K562 (cell line): ENCODE data around the gene NINJ1. TPM values are rescaled to one million over a fixed set of nuclear protein-coding genes. Genes with fewer than 3 reads are reported as not detected.

Experiments
- ATAC-seq: fragments of 200-7000 bp; cut with Tn5 transposase; 3 replicates; pipeline ENCODE4 v1.9.1; 2020; ENCODE audit warnings: moderate library complexity
- BruUV-seq: library from RNA; stranded (reverse); fragments of 400-500 nt; replicated peaks from 2 replicates; lab custom pipeline; 2021; lab: Mats Ljungman, UMichigan
- CTCF ChIA-PET: fragments of 300-600 bp; formaldehyde crosslinking; extraction: SDS; loops from one replicate; lab custom pipeline; 2021; ENCODE audit warnings: low intra/inter-chr PET ratio; lab: Yijun Ruan, JAX
- POLR2A ChIA-PET: fragments of 300-600, 350-650 bp; sonication (Branson Sonifier 250); formaldehyde crosslinking; extraction: SDS; loops from one replicate; lab custom pipeline; 2021; ENCODE audit warnings: antibody characterized with exemption, inconsistent platforms; lab: Yijun Ruan, JAX
- DNase-seq, 4 experiments: peaks; one replicate each; pipeline versions ENCODE4 v3.0.0 to v3.0.0-alpha.2; 2011 to 2018; ENCODE audit warnings: low spot score in 3 of 4, mixed read lengths in 3 of 4; ENCODE audit errors: extremely low read depth in 1 of 4
- FAIRE-seq: peaks from 2 replicates; lab custom pipeline; 2011; peaks lifted over from hg19 to GRCh38; lab: Jason Lieb, UNC
- H2AFZ ChIP-seq: 2 replicates; pipeline ENCODE4 v1.6.0; 2011; ENCODE audit warnings: low read depth, low read length, control low read depth, inconsistent platforms
- H3K27ac ChIP-seq: fragments of 200-600 bp; 3 replicates; pipeline ENCODE4 v1.8.0; 2011; ENCODE audit warnings: low read depth, mild to moderate bottlenecking, control low read depth, inconsistent platforms, low read length, moderate library complexity, mixed read lengths; ENCODE audit errors: extremely low read depth
- H3K27me3 ChIP-seq, 2 experiments: fragments of 300-600 bp in 1 of 2; 2 replicates in 1 of 2; 3 replicates in 1 of 2; pipeline versions ENCODE4 v1.6.0 to v1.8.0; 2011; ENCODE audit warnings: inconsistent platforms in 2 of 2, low read length in 2 of 2, mild to moderate bottlenecking in 1 of 2, mixed read lengths in 1 of 2, moderate library complexity in 1 of 2; ENCODE audit not compliant: control insufficient read depth in 2 of 2, insufficient read depth in 2 of 2
- H3K36me3 ChIP-seq: fragments of 300-600 bp; 3 replicates; pipeline ENCODE4 v1.8.0; 2011; ENCODE audit warnings: mild to moderate bottlenecking, low read length, inconsistent platforms; ENCODE audit not compliant: control insufficient read depth, insufficient read depth
- H3K4me1 ChIP-seq, 2 experiments: fragments of 200-600 bp in 1 of 2; replicated peaks in 1 of 2; 2 replicates in 1 of 2; 3 replicates in 1 of 2; pipeline versions ENCODE4 v1.5.1 to v1.8.0; 2011; ENCODE audit warnings: inconsistent platforms in 2 of 2, low read length in 2 of 2, mild to moderate bottlenecking in 1 of 2, mixed read lengths in 1 of 2, moderate library complexity in 1 of 2; ENCODE audit not compliant: control insufficient read depth in 2 of 2, insufficient read depth in 2 of 2
- H3K4me2 ChIP-seq: 2 replicates; pipeline ENCODE4 v1.6.1; 2011; ENCODE audit warnings: low read length, control low read depth, inconsistent platforms, mixed read lengths; ENCODE audit not compliant: insufficient read depth
- H3K4me3 ChIP-seq: fragments of 200-600 bp; sonication (generic), shearing (Covaris generic); 2 replicates; pipeline ENCODE4 v1.5.1; 2016; ENCODE audit warnings: control low read depth, inconsistent platforms
- H3K79me2 ChIP-seq: fragments of 200-600 bp; 3 replicates; pipeline ENCODE4 v1.8.0; 2011; ENCODE audit warnings: low read length, inconsistent platforms; ENCODE audit not compliant: control insufficient read depth, insufficient read depth
- H3K9ac ChIP-seq, 2 experiments: 2 replicates each; pipeline versions ENCODE4 v1.6.0 to v1.6.1; 2011; ENCODE audit warnings: low read depth in 2 of 2, low read length in 2 of 2, control low read depth in 1 of 2, inconsistent platforms in 1 of 2, mild to moderate bottlenecking in 1 of 2, mixed read lengths in 1 of 2; ENCODE audit not compliant: insufficient read depth in 1 of 2
- H3K9me1 ChIP-seq: one replicate; pipeline ENCODE4 v1.6.0; 2011; ENCODE audit warnings: inconsistent platforms, mild to moderate bottlenecking, low read length, moderate library complexity; ENCODE audit not compliant: control insufficient read depth, insufficient read depth
- H3K9me3 ChIP-seq: replicated peaks from 2 replicates; pipeline ENCODE4 v1.5.1; 2011; ENCODE audit warnings: low read depth, low read length, inconsistent platforms; ENCODE audit not compliant: control insufficient read depth, insufficient read depth
- H4K20me1 ChIP-seq: replicated peaks from 2 replicates; pipeline ENCODE4 v1.6.1; 2011; ENCODE audit warnings: low read length, inconsistent platforms, mixed read lengths; ENCODE audit not compliant: control insufficient read depth, insufficient read depth
- HMGN3 ChIP-seq: IDR thresholded peaks from 2 replicates; pipeline ENCODE4 v1.6.1; 2011; ENCODE audit warnings: borderline replicate concordance, low read depth, mild to moderate bottlenecking, mixed read lengths, low read length; ENCODE audit not compliant: insufficient read length; ENCODE audit errors: extremely low read depth
- NFIC ChIP-seq: fragments of 450-650 bp; IDR thresholded peaks from 2 replicates; pipeline ENCODE4 v1.6.1; 2017; ENCODE audit warnings: mild to moderate bottlenecking, inconsistent platforms
- ZNF586 ChIP-seq: fragments of 450-650 bp; formaldehyde crosslinking; conservative IDR thresholded peaks from 2 replicates; pipeline ENCODE4 v1.4.0; 2020; ENCODE audit warnings: mild to moderate bottlenecking, moderate library complexity
- WGBS: fragments of 100-300 bp; shearing (Covaris generic); methylation state at CpG from one replicate; pipeline ENCODE4 v1.1.6; 2016; ENCODE audit warnings: low coverage, mixed read lengths; ENCODE audit not compliant: insufficient coverage; ENCODE audit errors: missing lambda C conversion rate; 5-methylcytosine and 5-hydroxymethylcytosine counted together
- in situ Hi-C: fragments of 300-500 bp; cut with MboI; formaldehyde crosslinking; loops from 4 replicates; pipeline ENCODE4 v1.15.0; 2018; ENCODE audit warnings: inconsistent platforms, mixed read lengths
- intact Hi-C: fragments of 100-400 bp; cut with micrococcal nuclease; formaldehyde crosslinking; loops from 2 replicates; pipeline ENCODE4 v1.14.2; 2022
- polyA plus RNA-seq, 8 experiments: library from polyadenylated mRNA; depleted of rRNA in 4 of 8; stranded (reverse) in 5 of 8; unstranded in 3 of 8; fragments of >200 nt; fragmentation: Nextera tagmentation in 2 of 8; fragmentation: Illumina TruSeq in 1 of 8; extraction: Ambion mirVana in 2 of 8; extraction: Trizol in 1 of 8; gene quantifications; 2 replicates each; pipeline versions ENCODE4 v1.2.1 to v1.2.3, GENCODE V29; 2011 to 2014; ENCODE audit warnings: inconsistent platforms in 1 of 8, missing spikeins in 1 of 8
- total RNA-seq, 7 experiments: library from RNA; depleted of rRNA in 6 of 7; stranded (reverse); fragments of >200 nt in 6 of 7; fragmentation: Illumina TruSeq in 2 of 7; extraction: Trizol in 2 of 7; gene quantifications; 2 replicates each; pipeline versions ENCODE4 v1.2.1 to v1.2.3, GENCODE V29; 2011 to 2021; ENCODE audit warnings: low replicate concordance in 1 of 7

The NINJ1 gene
- total and polyA plus RNA-seq, 9 of the 15 experiments (the other 6 are each of a cell fraction or from before 2014, with no cell fraction given), result 0.13 to 8.4 (median 4.9) TPM

GRCh38 chr9:93143830-93144530, 9.9 kb upstream of the NINJ1 start:
- in situ Hi-C loops, result no loop called here
- Histone ChIP-seq H3K27ac (no peak overlapping the region), H3K4me2 (no peak overlapping the region), H3K4me1 (peaks cover 0 to 9% of the 10 kb centered on the region in 2 experiments; a peak in 2 of 5 replicates), H3K27me3 (peaks cover 0 to 19% of the 10 kb centered on the region in 2 experiments; a peak in 3 of 5 replicates), H3K9me1 (no peaks in the 10 kb centered on the region), H2AFZ (0 out of 2 replicates have a peak overlapping the region, but pooled peaks have one; percentile 2), H4K20me1 (no peaks in the 10 kb centered on the region), H3K4me3 (no peak overlapping the region), H3K9ac (peak overlapping the region in 1 of 2 experiments; percentile 8; a peak in 1 of 4 replicates), H3K36me3 (no peaks in the 10 kb centered on the region), H3K79me2 (no peaks in the 10 kb centered on the region), H3K9me3 (peaks cover 4% of the 10 kb centered on the region)
- DNase-seq (no peak), FAIRE-seq (no peak), ATAC-seq (no peak)
- POLR2A ChIA-PET, result interaction anchor here (1.0 to 1.1 kb wide), 2 partner anchors 10 to 14 kb away, joined by 4 to 5 read pairs; partner anchors contain the start of gene NINJ1
- intact Hi-C loops, result no loop called here
- CTCF ChIA-PET, result no interaction called here
- WGBS, result 23% methylated on average over 15 of the region's 15 CpGs
- no TSS peak for BruUV-seq
- peak; percentile 34 for TF ChIP-seq NFIC
- no peak for TF ChIP-seq ZNF586 (CRISPR knock-in tag)
- no peak for TF ChIP-seq HMGN3
